Karpas-422 (cell line): ENCODE data around the gene FAR2. TPM values are rescaled to one million over a fixed set of nuclear protein-coding genes. Genes with fewer than 3 reads are reported as not detected.

ENCODE experiments used
- DNase-seq: peaks from one replicate; pipeline ENCODE4 v3.0.0-alpha.2; 2015
- H2AFZ ChIP-seq: fragments of 200-600 bp; sonication (generic); 2 replicates; pipeline ENCODE4 v1.6.1; 2014; ENCODE audit warnings: antibody characterized with exemption, low read length, mixed read lengths
- H3K27ac ChIP-seq: fragments of 200-600 bp; sonication (generic); 2 replicates; pipeline ENCODE4 v1.5.1; 2014; ENCODE audit warnings: mild to moderate bottlenecking, low read length, moderate library complexity
- H3K27me3 ChIP-seq: fragments of 200-600 bp; sonication (generic); 2 replicates; pipeline ENCODE4 v1.6.1; 2014; ENCODE audit warnings: low read length, mixed read lengths
- H3K36me3 ChIP-seq: fragments of 200-600 bp; sonication (generic); 2 replicates; pipeline ENCODE4 v1.6.1; 2014; ENCODE audit warnings: low read length, mixed read lengths; ENCODE audit not compliant: insufficient read depth
- H3K4me1 ChIP-seq: fragments of 200-600 bp; sonication (generic); 2 replicates; pipeline ENCODE4 v1.6.1; 2014; ENCODE audit warnings: mild to moderate bottlenecking, low read length, mixed read lengths
- H3K4me2 ChIP-seq: fragments of 200-600 bp; sonication (generic); 2 replicates; pipeline ENCODE4 v1.6.1; 2014; ENCODE audit warnings: low read length, low read depth, mild to moderate bottlenecking; ENCODE audit not compliant: poor library complexity, severe bottlenecking
- H3K4me3 ChIP-seq: fragments of 200-600 bp; sonication (generic); 2 replicates; pipeline ENCODE4 v1.5.1; 2014; ENCODE audit warnings: mild to moderate bottlenecking, antibody characterized with exemption, low read length, mixed read lengths
- H3K79me2 ChIP-seq: fragments of 200-600 bp; sonication (generic); 2 replicates; pipeline ENCODE4 v1.6.1; 2014; ENCODE audit warnings: mild to moderate bottlenecking, low read length, mixed read lengths
- H3K9ac ChIP-seq: fragments of 200-600 bp; sonication (generic); 2 replicates; pipeline ENCODE4 v1.6.0; 2014; ENCODE audit warnings: low read length
- H3K9me2 ChIP-seq: fragments of 200-600 bp; sonication (generic), shearing (Covaris generic); replicated peaks from 2 replicates; pipeline ENCODE4 v1.6.0; 2014; ENCODE audit warnings: mild to moderate bottlenecking, low read length, moderate library complexity; ENCODE audit not compliant: insufficient read depth
- H3K9me3 ChIP-seq: fragments of 300-700, 200-600 bp; sonication (generic); 2 replicates; pipeline ENCODE4 v1.6.1; 2014; ENCODE audit warnings: low read length, mixed read lengths
- H4K20me1 ChIP-seq: fragments of 200-600 bp; sonication (generic); 2 replicates; pipeline ENCODE4 v1.6.1; 2014; ENCODE audit warnings: mild to moderate bottlenecking, antibody characterized with exemption, low read length, low read depth; ENCODE audit not compliant: insufficient read depth
- total RNA-seq: library from RNA; depleted of rRNA; stranded (reverse); fragments of >200 nt; shearing (Covaris generic); gene quantifications from 2 replicates; pipeline ENCODE4 v1.2.3, GENCODE V29; 2014; ENCODE audit warnings: low replicate concordance; rRNA removed

The FAR2 gene
- total RNA-seq = not detected in 2 replicates

- Histone ChIP-seq H3K9me2 (no peaks in the 10 kb centered on the region), H3K4me1 (no peaks in the 10 kb centered on the region), H3K27me3 (no peaks in the 10 kb centered on the region), H3K27ac (no peak within 1 kb of the TSS), H3K79me2 (no peaks in the 10 kb centered on the region), H4K20me1 (no peaks in the 10 kb centered on the region), H3K9me3 (no peaks in the 10 kb centered on the region), H3K9ac (no peak within 1 kb of the TSS), H2AFZ (no peak within 1 kb of the TSS), H3K4me3 (no peak within 1 kb of the TSS), H3K36me3 (no peaks in the 10 kb centered on the region), H3K4me2 (no peak within 1 kb of the TSS)
- DNase-seq = no peak
Observed at GRCh38 chr12:29148911-29149690, at the start of gene FAR2. TSS of gene FAR2 (plus strand) at chr12:29149278. CDS start at chr12:29270450, 121,172 bp downstream.

DNA sequence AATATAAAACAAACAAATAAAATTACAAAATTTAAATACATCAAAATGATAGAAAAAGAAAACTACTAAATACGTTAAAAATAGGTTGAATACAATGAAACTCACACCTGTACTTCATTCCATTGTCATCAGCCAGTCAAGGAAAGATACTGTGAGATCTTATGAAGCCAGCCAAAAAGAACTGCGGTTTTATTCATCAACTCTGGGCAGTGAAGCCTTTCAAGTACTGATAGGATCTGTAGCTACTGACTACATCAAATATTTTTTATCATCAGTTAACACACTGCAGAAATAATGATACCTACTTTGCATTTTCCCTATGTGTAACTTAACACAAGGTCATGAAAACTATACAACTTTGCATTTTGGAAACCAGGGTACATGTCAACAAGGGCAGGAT is 46.3 kb upstream of the FAR2 start:
- no peak for DNase-seq
- Histone ChIP-seq H3K9me3 (no peaks in the 10 kb centered on the region), H3K9me2 (no peaks in the 10 kb centered on the region), H4K20me1 (no peaks in the 10 kb centered on the region), H3K9ac (no peak overlapping the region), H3K79me2 (no peaks in the 10 kb centered on the region), H3K36me3 (no peaks in the 10 kb centered on the region), H3K27me3 (no peaks in the 10 kb centered on the region), H3K4me1 (peaks cover 6% of the 10 kb centered on the region), H3K27ac (no peak overlapping the region), H3K4me2 (no peak overlapping the region), H2AFZ (no peak overlapping the region), H3K4me3 (no peak overlapping the region)

DNA sequence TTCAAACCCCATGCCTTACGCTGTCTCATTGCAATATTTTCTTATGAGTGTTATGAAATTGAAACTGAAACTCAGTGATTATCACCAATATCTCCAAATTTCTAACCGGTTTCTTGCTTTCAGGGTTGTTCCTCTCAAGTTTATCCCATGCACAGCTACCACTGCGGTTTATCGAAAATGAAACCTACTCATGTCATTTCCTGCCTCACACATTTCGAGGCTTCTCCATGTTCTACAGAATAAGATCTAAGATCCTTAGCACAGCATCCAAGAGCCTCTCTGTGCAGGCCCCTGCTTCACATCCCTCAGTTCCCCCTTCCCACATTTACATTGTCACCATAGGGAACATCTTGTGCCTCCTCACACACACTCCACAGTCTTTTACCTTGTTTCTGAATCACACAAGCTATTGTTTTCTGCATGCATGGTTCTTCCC is 45.5 kb upstream of the FAR2 start:
- Histone ChIP-seq H3K27me3 (no peaks in the 10 kb centered on the region), H3K79me2 (no peaks in the 10 kb centered on the region), H3K9ac (no peak overlapping the region), H3K36me3 (no peaks in the 10 kb centered on the region), H3K9me3 (no peaks in the 10 kb centered on the region), H3K4me1 (peaks cover 6% of the 10 kb centered on the region), H4K20me1 (no peaks in the 10 kb centered on the region), H3K4me2 (peak overlapping the region; percentile 30), H3K4me3 (peak overlapping the region; percentile 20; the same call in 1 of the 2 replicates), H2AFZ (peak overlapping the region; percentile 16; the same call in 1 of the 2 replicates), H3K9me2 (no peaks in the 10 kb centered on the region), H3K27ac (no peak overlapping the region)
- no peak for DNase-seq

- Histone ChIP-seq H3K4me2 (no peak overlapping the region), H3K4me1 (peaks cover 6% of the 10 kb centered on the region), H2AFZ (no peak overlapping the region), H3K79me2 (no peaks in the 10 kb centered on the region), H4K20me1 (no peaks in the 10 kb centered on the region), H3K4me3 (no peak overlapping the region), H3K9ac (no peak overlapping the region), H3K9me2 (no peaks in the 10 kb centered on the region), H3K36me3 (no peaks in the 10 kb centered on the region), H3K9me3 (no peaks in the 10 kb centered on the region), H3K27me3 (no peaks in the 10 kb centered on the region), H3K27ac (no peak overlapping the region)
- no peak for DNase-seq
Observed at GRCh38 chr12:29104516-29104915, 44.6 kb upstream of the FAR2 start.

DNA sequence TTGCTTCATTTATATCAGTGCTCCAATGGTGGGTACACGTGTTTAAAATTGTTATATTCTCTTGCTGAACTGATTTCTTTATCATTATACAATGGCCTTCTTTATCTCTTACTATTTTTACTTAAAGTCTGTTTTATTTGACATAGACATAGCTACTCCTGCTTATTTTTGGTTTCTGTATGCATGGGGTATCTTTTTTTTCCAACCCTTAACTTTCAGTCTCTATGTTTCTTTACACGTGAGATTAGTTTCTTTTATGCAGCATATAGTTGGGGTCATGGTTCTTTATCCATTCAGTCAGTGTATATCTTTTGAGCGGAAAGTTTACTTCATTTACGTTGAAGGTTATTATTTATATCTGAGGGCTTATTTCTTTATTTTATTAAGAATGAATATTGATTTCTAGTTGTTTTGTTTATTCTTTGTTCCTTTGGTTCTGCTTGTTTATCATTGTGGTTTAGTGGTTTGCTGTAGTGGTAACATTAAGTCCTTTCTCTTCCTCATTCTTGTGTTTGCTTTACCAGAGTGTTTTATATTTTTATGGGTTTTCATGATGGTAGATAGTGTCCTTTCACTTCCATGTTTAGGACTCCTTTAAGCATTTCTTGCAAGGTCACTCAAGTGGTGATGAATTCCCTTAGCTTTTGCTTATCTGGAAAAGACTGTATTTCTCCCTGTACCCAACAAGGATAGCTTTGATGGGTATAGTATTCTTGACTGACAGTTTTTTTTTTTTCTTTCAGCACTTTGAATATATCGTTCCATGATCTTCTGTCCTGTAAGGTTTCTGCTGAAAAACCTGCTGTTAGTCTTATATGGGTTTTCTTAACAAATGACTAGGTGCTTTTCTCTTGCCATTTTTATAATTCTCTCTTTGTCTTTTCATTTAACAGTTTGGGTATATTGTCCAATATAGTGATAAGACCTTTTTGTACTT is 38.3 kb upstream of the FAR2 start:
- Histone ChIP-seq H3K79me2 (no peaks in the 10 kb centered on the region), H3K36me3 (no peaks in the 10 kb centered on the region), H3K4me3 (no peak overlapping the region), H3K9me3 (no peaks in the 10 kb centered on the region; the same call in 1 of the 2 replicates), H4K20me1 (no peaks in the 10 kb centered on the region), H2AFZ (no peak overlapping the region), H3K9ac (no peak overlapping the region), H3K4me1 (no peaks in the 10 kb centered on the region), H3K4me2 (no peak overlapping the region), H3K27me3 (no peaks in the 10 kb centered on the region), H3K9me2 (no peaks in the 10 kb centered on the region), H3K27ac (no peak overlapping the region)
- no peak for DNase-seq

DNA sequence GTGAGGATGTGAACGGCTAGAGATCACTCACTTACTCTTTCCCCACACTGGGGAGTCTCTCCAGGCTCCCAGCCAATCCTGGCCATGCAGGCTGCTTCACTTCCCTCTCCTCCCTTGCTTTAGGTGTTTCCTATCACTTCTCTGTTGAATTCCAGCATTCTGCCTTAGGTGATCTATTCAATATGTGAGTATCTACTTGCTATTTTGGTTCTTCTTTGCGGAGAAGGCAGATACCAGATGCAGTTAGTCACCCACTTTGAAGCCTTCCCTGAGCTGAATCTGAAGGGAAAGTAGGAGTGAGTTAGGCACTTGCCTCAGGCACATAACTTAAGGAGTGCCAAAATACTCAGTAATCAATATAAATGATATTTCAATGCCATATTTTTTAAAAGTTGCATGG is 36.0 kb upstream of the FAR2 start:
- no peak overlapping the region for H3K4me2 ChIP-seq
- no peak overlapping the region for H3K9ac ChIP-seq
- H3K27me3 ChIP-seq = no peaks in the 10 kb centered on the region
- H3K9me2 ChIP-seq = no peaks in the 10 kb centered on the region
- H3K79me2 ChIP-seq = no peaks in the 10 kb centered on the region
- no peaks in the 10 kb centered on the region for H3K4me1 ChIP-seq
- H3K27ac ChIP-seq = no peak overlapping the region
- H2AFZ ChIP-seq = no peak overlapping the region
- DNase-seq = no peak
- H3K4me3 ChIP-seq = no peak overlapping the region
- H4K20me1 ChIP-seq = no peaks in the 10 kb centered on the region
- no peaks in the 10 kb centered on the region; the same call in 1 of the 2 replicates for H3K9me3 ChIP-seq
- H3K36me3 ChIP-seq = no peaks in the 10 kb centered on the region

DNA sequence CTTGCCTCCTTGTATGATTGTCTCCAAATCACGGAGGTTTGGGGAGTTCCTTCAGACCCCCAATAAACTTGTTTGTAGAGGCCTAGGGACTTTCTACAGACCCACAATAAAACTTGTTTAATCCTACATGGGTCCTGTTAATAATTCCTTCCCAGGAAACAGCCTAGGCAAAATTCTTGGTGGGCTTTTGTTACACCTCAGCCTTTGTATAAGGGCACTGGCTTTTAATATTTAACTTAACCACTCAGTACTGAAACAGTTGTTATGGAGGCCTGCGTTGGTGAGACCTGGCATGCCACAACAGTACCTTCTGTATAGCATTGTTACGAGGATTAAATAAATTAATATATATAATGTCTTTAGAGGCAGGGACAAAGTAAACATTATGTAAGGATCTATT is 32.7 kb upstream of the FAR2 start:
- Histone ChIP-seq H3K9ac (no peak overlapping the region), H3K36me3 (no peaks in the 10 kb centered on the region), H3K9me3 (no peaks in the 10 kb centered on the region; the same call in 1 of the 2 replicates), H2AFZ (no peak overlapping the region), H3K4me3 (no peak overlapping the region), H3K4me1 (no peaks in the 10 kb centered on the region), H3K79me2 (no peaks in the 10 kb centered on the region), H3K4me2 (no peak overlapping the region), H4K20me1 (no peaks in the 10 kb centered on the region), H3K27me3 (no peaks in the 10 kb centered on the region), H3K27ac (no peak overlapping the region), H3K9me2 (no peaks in the 10 kb centered on the region)
- DNase-seq = no peak

DNA sequence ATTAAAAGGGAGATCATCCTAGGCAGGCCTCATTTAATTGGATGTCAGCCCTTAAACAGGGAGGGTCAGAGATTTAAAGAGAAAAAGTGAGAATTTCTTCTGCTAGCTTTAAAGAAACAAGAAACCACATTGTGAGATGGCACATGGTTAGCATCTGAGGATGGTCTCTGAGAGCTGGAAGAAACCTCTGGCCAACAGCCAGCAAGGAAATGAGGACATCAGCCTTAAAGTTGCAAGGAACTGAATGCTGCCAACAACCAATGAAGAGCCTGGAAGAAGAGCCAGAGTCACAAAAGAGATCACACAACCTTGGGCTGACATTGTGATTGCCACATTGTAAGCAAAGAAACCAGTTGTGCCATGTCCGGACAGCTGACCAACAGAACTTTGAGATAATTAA is 17.5 kb upstream of the FAR2 start:
- Histone ChIP-seq H3K9me3 (no peaks in the 10 kb centered on the region), H3K4me2 (no peak overlapping the region), H3K4me3 (no peak overlapping the region), H3K27ac (no peak overlapping the region), H3K9ac (no peak overlapping the region), H4K20me1 (no peaks in the 10 kb centered on the region), H2AFZ (no peak overlapping the region), H3K27me3 (no peaks in the 10 kb centered on the region), H3K4me1 (no peaks in the 10 kb centered on the region), H3K9me2 (no peaks in the 10 kb centered on the region), H3K79me2 (no peaks in the 10 kb centered on the region), H3K36me3 (no peaks in the 10 kb centered on the region)
- DNase-seq = no peak
